HEK293 (cell line): ENCODE data around the gene C9orf43.

ENCODE experiments used
- KLF9 ChIP-seq: fragments of 450-650 bp; formaldehyde crosslinking; IDR thresholded peaks from 2 replicates; pipeline ENCODE4 v1.5.1; 2016; ENCODE audit warnings: missing biosample characterization, missing genetic modification characterization, low read depth
- ZFP69B ChIP-seq: fragments of 450-650 bp; formaldehyde crosslinking; IDR thresholded peaks from 2 replicates; pipeline ENCODE4 v1.5.1; 2016; ENCODE audit warnings: missing biosample characterization, missing genetic modification characterization
- ZNF341 ChIP-seq: fragments of 450-650 bp; formaldehyde crosslinking; IDR thresholded peaks from 2 replicates; pipeline ENCODE4; 2016; ENCODE audit warnings: low read depth, missing biosample characterization, missing genetic modification characterization
- TF ChIP-seq, protein P1 (sequence below): fragments of 450-650 bp; formaldehyde crosslinking; IDR thresholded peaks from 2 replicates; pipeline ENCODE4 v1.5.1; 2016; ENCODE audit warnings: missing biosample characterization, missing genetic modification characterization

DNA sequence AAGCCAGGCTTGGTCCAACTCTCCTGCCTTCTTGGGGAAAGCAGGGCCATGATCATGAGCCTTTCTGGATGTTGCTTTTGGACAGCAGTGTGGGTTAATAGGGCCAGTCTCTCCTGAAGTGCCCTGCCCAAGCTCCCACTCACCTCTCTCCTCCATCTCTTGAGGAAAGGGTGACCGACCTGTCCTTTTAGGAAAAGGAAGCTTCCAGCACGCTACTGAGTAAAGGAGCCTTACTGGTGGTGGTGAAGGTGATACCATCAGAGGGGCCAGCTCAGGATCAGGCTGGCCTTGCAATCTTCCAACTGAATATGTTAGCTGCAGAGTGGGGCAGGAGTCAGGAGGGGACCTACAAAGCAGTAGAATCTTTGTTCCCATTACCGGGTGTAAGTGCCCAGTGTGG, 50.7 kb downstream of the C9orf43 start:
- TF ChIP-seq ZFP69B (tag by site-specific recombination) (no peak), KLF9 (tag by site-specific recombination) (no peak), ZNF341 (no peak)
- TF ChIP-seq, protein P1, sequence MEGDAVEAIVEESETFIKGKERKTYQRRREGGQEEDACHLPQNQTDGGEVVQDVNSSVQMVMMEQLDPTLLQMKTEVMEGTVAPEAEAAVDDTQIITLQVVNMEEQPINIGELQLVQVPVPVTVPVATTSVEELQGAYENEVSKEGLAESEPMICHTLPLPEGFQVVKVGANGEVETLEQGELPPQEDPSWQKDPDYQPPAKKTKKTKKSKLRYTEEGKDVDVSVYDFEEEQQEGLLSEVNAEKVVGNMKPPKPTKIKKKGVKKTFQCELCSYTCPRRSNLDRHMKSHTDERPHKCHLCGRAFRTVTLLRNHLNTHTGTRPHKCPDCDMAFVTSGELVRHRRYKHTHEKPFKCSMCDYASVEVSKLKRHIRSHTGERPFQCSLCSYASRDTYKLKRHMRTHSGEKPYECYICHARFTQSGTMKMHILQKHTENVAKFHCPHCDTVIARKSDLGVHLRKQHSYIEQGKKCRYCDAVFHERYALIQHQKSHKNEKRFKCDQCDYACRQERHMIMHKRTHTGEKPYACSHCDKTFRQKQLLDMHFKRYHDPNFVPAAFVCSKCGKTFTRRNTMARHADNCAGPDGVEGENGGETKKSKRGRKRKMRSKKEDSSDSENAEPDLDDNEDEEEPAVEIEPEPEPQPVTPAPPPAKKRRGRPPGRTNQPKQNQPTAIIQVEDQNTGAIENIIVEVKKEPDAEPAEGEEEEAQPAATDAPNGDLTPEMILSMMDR: no peak
